ENCODE measurements around the gene BMPR1A. TPM values are rescaled to one million over a fixed set of nuclear protein-coding genes. Genes with fewer than 3 reads are reported as not detected.

BMPR1A gene
- total and polyA plus RNA-seq, 2 of the 13 experiments (the other 11 are each of a cell fraction or from before 2014, with no cell fraction given) = 17.8 to 44.2 TPM

DNA sequence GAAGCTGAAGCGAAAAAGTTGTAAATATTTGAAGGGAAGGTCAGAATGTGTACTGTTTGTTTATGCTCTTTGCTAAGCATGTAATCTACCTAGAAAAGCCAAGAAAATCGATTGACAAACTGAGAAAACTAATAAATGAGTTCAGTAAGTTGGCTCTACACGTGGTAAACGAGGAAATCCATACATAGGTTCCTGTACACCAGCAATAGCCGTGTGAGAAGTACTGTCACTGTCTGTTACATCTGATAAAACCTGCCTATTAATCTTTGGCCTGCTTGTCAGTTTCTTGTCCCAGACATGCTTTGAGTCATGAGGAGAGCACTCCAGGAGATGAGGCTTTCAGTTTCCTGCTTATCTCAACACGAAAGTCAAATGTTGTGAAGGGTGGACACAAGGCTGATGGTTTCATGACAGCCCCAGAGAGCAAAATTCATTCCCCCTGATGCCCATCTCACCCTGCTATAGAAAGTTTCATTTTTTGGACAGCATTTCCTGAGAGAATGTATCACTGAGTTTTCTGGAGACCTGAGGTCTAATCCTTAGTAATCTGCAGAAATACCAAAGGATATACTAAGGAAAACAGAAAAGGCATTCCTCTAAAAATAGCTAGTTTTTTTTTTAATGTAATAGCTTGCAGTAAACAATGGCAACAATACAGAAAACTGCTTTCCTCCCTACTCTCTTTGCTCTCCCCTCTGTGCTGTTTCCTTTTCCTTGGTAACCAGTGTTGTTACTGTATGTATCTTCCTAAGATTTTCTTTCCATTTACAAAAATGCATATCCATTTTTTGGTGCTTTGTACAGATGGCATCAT is 18.8 kb downstream of the BMPR1A start (continued):
- TF ChIP-seq ELF4 (CRISPR knock-in tag; IDR thresholded peaks at IDR 0.05; ENCODE audit: borderline replicate concordance) = no peak
- TF ChIP-seq ARNT (IDR thresholded peaks at IDR 0.05) = no peak
- no peak for TF ChIP-seq ZNF282 (IDR thresholded peaks at IDR 0.05; ENCODE audit: partially characterized antibody)
- TF ChIP-seq SIX1 (CRISPR knock-in tag; IDR thresholded peaks at IDR 0.05; ENCODE audit: borderline replicate concordance) = peak; percentile 59; the same call in 1 of the 2 replicates
- TF ChIP-seq HNRNPK (IDR thresholded peaks at IDR 0.05; ENCODE audit: low read depth, low read length, poor library complexity, severe bottlenecking) = no peak
- TF ChIP-seq, protein P1, sequence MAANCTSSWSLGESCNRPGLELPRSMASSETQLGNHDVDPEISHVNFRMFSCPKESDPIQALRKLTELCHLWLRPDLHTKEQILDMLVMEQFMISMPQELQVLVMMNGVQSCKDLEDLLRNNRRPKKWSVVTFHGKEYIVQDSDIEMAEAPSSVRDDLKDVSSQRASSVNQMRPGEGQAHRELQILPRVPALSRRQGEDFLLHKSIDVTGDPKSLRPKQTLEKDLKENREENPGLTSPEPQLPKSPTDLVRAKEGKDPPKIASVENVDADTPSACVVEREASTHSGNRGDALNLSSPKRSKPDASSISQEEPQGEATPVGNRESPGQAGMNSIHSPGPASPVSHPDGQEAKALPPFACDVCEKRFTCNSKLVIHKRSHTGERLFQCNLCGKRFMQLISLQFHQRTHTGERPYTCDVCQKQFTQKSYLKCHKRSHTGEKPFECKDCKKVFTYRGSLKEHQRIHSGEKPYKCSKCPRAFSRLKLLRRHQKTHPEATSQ (CRISPR knock-in tag; IDR thresholded peaks at IDR 0.05; ENCODE audit: borderline replicate concordance) = no peak
- no peak for TF ChIP-seq DMAP1 (CRISPR knock-in tag; IDR thresholded peaks at IDR 0.05)
- TF ChIP-seq CREB1 (IDR thresholded peaks at IDR 0.05) = no peak
- TF ChIP-seq CREB1 (CRISPR knock-in tag; IDR thresholded peaks at IDR 0.05) = peak; percentile 79
- peak; percentile 86 for TF ChIP-seq CREM (IDR thresholded peaks at IDR 0.05)
- no peak for TF ChIP-seq CREM (CRISPR knock-in tag; IDR thresholded peaks at IDR 0.05)
- peak; percentile 67; the same call in 1 of the 2 replicates for TF ChIP-seq ISL2 (CRISPR knock-in tag; IDR thresholded peaks at IDR 0.05)
- TF ChIP-seq, protein P2, sequence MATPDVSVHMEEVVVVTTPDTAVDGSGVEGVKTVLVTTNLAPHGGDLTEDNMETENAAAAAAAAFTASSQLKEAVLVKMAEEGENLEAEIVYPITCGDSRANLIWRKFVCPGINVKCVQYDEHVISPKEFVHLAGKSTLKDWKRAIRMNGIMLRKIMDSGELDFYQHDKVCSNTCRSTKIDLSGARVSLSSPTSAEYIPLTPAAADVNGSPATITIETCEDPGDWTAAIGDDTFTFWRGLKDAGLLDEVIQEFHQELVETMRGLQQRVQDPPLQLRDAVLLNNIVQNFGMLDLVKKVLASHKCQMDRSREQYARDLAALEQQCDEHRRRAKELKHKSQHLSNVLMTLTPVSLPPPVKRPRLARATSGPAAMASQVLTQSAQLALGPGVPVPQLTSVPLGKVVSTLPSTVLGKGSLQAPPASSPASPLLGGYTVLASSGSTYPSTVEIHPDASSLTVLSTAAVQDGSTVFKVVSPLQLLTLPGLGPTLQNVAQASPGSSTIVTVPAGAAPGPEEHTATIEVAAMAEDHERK (CRISPR knock-in tag; IDR thresholded peaks at IDR 0.05; ENCODE audit: low read depth) = no peak
- TF ChIP-seq, protein P3, sequence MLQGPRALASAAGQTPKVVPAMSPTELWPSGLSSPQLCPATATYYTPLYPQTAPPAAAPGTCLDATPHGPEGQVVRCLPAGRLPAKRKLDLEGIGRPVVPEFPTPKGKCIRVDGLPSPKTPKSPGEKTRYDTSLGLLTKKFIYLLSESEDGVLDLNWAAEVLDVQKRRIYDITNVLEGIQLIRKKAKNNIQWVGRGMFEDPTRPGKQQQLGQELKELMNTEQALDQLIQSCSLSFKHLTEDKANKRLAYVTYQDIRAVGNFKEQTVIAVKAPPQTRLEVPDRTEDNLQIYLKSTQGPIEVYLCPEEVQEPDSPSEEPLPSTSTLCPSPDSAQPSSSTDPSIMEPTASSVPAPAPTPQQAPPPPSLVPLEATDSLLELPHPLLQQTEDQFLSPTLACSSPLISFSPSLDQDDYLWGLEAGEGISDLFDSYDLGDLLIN (CRISPR knock-in tag; IDR thresholded peaks at IDR 0.05; ENCODE audit: borderline replicate concordance) = no peak
- TF ChIP-seq, protein P4, sequence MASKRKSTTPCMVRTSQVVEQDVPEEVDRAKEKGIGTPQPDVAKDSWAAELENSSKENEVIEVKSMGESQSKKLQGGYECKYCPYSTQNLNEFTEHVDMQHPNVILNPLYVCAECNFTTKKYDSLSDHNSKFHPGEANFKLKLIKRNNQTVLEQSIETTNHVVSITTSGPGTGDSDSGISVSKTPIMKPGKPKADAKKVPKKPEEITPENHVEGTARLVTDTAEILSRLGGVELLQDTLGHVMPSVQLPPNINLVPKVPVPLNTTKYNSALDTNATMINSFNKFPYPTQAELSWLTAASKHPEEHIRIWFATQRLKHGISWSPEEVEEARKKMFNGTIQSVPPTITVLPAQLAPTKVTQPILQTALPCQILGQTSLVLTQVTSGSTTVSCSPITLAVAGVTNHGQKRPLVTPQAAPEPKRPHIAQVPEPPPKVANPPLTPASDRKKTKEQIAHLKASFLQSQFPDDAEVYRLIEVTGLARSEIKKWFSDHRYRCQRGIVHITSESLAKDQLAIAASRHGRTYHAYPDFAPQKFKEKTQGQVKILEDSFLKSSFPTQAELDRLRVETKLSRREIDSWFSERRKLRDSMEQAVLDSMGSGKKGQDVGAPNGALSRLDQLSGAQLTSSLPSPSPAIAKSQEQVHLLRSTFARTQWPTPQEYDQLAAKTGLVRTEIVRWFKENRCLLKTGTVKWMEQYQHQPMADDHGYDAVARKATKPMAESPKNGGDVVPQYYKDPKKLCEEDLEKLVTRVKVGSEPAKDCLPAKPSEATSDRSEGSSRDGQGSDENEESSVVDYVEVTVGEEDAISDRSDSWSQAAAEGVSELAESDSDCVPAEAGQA (IDR thresholded peaks at IDR 0.05; ENCODE audit: low read depth) = no peak
- TF ChIP-seq, protein P4 (CRISPR knock-in tag; IDR thresholded peaks at IDR 0.05; ENCODE audit: borderline replicate concordance) = no peak
- TF ChIP-seq RAD21 (CRISPR knock-in tag; IDR thresholded peaks at IDR 0.05) = no peak
- peak; percentile 94 for TF ChIP-seq ARNTL (CRISPR knock-in tag; IDR thresholded peaks at IDR 0.05)
- TF ChIP-seq ZNF10 (CRISPR knock-in tag; IDR thresholded peaks at IDR 0.05; ENCODE audit: borderline replicate concordance, low read depth) = no peak

Measured in HepG2 (cell line).